Activated T-helper 1 cell treated with anti-CD3 and anti-CD28 coated beads, Interleukin-12 subunit alpha, Interleukin-12 subunit beta, Interleukin-2, Interleukin-4 antibody, amounts not matched to agents 30 ng/mL and 10 ng/mL and 1 ng/mL, durations not matched to agents 14 hours and 24 hours and 36 hours (primary cell): ENCODE data around the gene ECHS1. TPM values are rescaled to one million over a fixed set of nuclear protein-coding genes. Genes with fewer than 3 reads are reported as not detected.

Source experiments
- DNase-seq: peaks from one replicate; pipeline ENCODE4 v3.0.0; 2021; ENCODE audit warnings: low spot score
- H3K27ac Mint-ChIP-seq: one replicate; pipeline ENCODE4 v1.8.0; 2021; ENCODE audit warnings: mild to moderate bottlenecking, mixed read lengths
- H3K27me3 Mint-ChIP-seq: one replicate; pipeline ENCODE4 v1.8.0; 2022; ENCODE audit warnings: mild to moderate bottlenecking, moderate library complexity, mixed read lengths; ENCODE audit not compliant: insufficient read depth
- H3K36me3 Mint-ChIP-seq: one replicate; pipeline ENCODE4 v1.8.0; 2021; ENCODE audit warnings: low read depth, mixed read lengths
- H3K4me1 Mint-ChIP-seq: one replicate; pipeline ENCODE4 v1.8.0; 2021; ENCODE audit warnings: low read depth, mixed read lengths
- H3K4me3 Mint-ChIP-seq: one replicate; pipeline ENCODE4 v1.8.0; 2021; ENCODE audit warnings: mild to moderate bottlenecking, moderate library complexity, mixed read lengths
- H3K9me3 Mint-ChIP-seq: one replicate; pipeline ENCODE4 v1.8.0; 2021; ENCODE audit warnings: mixed read lengths
- intact Hi-C: fragments of 100-400 bp; cut with micrococcal nuclease; formaldehyde crosslinking; loops from one replicate; pipeline ENCODE4 v1.15.1; 2024
- total RNA-seq: library from RNA; stranded (reverse); gene quantifications from 2 replicates; pipeline ENCODE4 v1.2.3, GENCODE V29; 2022

ECHS1 gene
- total RNA-seq, 1 donor from 2014 or later = 69.6 TPM

DNA sequence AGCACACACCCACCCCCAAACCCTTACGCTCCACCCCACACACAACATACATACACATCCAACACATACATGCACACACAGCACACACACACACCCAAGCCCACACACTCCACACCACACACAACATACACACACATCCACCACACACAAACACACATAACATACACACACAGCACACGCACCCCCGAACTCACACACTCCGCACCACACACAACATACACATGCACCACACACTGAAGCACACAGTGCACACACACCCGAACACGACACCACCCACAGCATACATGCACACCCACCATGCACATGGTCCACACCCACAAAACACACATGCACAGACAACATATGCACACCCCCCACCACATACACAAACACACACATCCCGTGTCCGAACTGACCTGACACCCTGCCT is 24.0 kb downstream of the ECHS1 start:
- no peaks in the 10 kb centered on the region for H3K4me1 Mint-ChIP-seq
- H3K9me3 Mint-ChIP-seq = no peaks in the 10 kb centered on the region
- intact Hi-C loops = no loop called here
- no peaks in the 10 kb centered on the region for H3K36me3 Mint-ChIP-seq
- H3K27ac Mint-ChIP-seq = no peak overlapping the region
- peaks cover 10% of the 10 kb centered on the region for H3K27me3 Mint-ChIP-seq
- DNase-seq = no peak
- H3K4me3 Mint-ChIP-seq = no peak overlapping the region

DNA sequence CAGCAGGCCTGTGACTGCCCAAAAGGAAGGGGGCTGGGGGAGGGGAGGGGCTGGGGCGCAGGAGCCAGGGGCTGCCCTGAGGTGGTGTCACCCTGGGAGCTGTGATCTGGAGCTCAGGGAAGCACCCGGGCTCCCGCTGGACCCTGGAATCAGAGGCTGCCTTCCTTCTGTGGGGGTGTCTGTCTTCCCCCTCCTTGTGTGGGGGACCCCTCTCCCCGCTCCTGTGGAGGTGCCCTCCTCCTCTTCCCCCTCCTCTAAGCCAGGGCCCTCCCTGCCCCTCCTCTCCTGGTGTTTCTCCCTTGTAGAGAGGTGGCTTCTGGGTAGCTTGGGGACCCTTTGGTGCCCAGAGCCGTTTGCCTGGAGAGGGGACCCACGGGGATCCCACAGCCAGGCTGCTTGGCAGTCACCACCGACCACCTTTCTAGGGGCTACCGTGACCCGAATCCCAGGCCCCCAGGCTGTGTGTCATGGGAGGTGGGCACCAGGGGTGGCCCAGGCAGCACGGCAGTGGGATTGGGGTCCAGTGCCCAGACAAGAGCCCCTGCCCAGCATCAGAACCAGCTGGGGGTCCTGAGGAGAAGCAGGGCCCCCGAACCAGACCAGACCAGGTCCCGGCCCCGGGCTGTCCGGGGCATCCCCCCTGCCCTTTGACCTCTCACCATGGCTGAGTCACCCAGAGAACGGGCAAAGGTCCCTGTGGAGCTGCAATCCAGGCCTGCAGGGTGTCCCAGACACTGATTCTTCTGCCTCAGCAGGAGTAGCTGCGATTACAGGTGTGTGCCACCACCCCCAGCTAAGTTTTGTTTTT is 25.2 kb downstream of the ECHS1 start:
- peaks cover 12% of the 10 kb centered on the region for H3K27me3 Mint-ChIP-seq
- no peaks in the 10 kb centered on the region for H3K4me1 Mint-ChIP-seq
- intact Hi-C loops = no loop called here
- H3K9me3 Mint-ChIP-seq = no peaks in the 10 kb centered on the region
- H3K4me3 Mint-ChIP-seq = no peak overlapping the region
- DNase-seq = no peak
- no peak overlapping the region for H3K27ac Mint-ChIP-seq
- H3K36me3 Mint-ChIP-seq = no peaks in the 10 kb centered on the region

- no peak overlapping the region for H3K27ac Mint-ChIP-seq
- no peak for DNase-seq
- intact Hi-C loops = no loop called here
- no peak overlapping the region for H3K4me3 Mint-ChIP-seq
- H3K4me1 Mint-ChIP-seq = no peaks in the 10 kb centered on the region
- H3K9me3 Mint-ChIP-seq = no peaks in the 10 kb centered on the region
- H3K27me3 Mint-ChIP-seq = peaks cover 15% of the 10 kb centered on the region
- no peaks in the 10 kb centered on the region for H3K36me3 Mint-ChIP-seq
These were observed 26.7 kb downstream of the ECHS1 start for GRCh38 chr10:133346413-133346812.

GRCh38 chr10:133344236-133344635 is 28.9 kb downstream of the ECHS1 start:
- H3K4me1 Mint-ChIP-seq = no peaks in the 10 kb centered on the region

GRCh38 chr10:133343558-133343957 is 29.6 kb downstream of the ECHS1 start:
- no peaks in the 10 kb centered on the region for H3K4me1 Mint-ChIP-seq
- H3K27ac Mint-ChIP-seq = no peak overlapping the region
- no peaks in the 10 kb centered on the region for H3K36me3 Mint-ChIP-seq
- intact Hi-C loops = no loop called here
- H3K9me3 Mint-ChIP-seq = no peaks in the 10 kb centered on the region
- no peak for DNase-seq
- H3K27me3 Mint-ChIP-seq = peaks cover 15% of the 10 kb centered on the region
- no peak overlapping the region for H3K4me3 Mint-ChIP-seq

More at GRCh38 chr10:133344236-133344635, 28.9 kb downstream of the ECHS1 start:
- intact Hi-C loops = no loop called here
- H3K36me3 Mint-ChIP-seq = no peaks in the 10 kb centered on the region
- DNase-seq = no peak
- no peak overlapping the region for H3K27ac Mint-ChIP-seq
- peaks cover 15% of the 10 kb centered on the region for H3K27me3 Mint-ChIP-seq
- H3K9me3 Mint-ChIP-seq = no peaks in the 10 kb centered on the region
- no peak overlapping the region for H3K4me3 Mint-ChIP-seq

- no peak for DNase-seq
- H3K27ac Mint-ChIP-seq = no peak overlapping the region
- no peak overlapping the region for H3K4me3 Mint-ChIP-seq
- H3K9me3 Mint-ChIP-seq = no peaks in the 10 kb centered on the region
- no peaks in the 10 kb centered on the region for H3K4me1 Mint-ChIP-seq
- no peaks in the 10 kb centered on the region for H3K36me3 Mint-ChIP-seq
- intact Hi-C loops = no loop called here
- H3K27me3 Mint-ChIP-seq = peaks cover 15% of the 10 kb centered on the region
These were observed 30.2 kb downstream of the ECHS1 start for GRCh38 chr10:133342942-133343341.

- no peaks in the 10 kb centered on the region for H3K4me1 Mint-ChIP-seq
- no peak for DNase-seq
- intact Hi-C loops = no loop called here
- peaks cover 15% of the 10 kb centered on the region for H3K27me3 Mint-ChIP-seq
- H3K27ac Mint-ChIP-seq = no peak overlapping the region
- H3K9me3 Mint-ChIP-seq = no peaks in the 10 kb centered on the region
- H3K36me3 Mint-ChIP-seq = no peaks in the 10 kb centered on the region
- no peak overlapping the region for H3K4me3 Mint-ChIP-seq
These were observed 31.2 kb downstream of the ECHS1 start for GRCh38 chr10:133341983-133342382.

DNA sequence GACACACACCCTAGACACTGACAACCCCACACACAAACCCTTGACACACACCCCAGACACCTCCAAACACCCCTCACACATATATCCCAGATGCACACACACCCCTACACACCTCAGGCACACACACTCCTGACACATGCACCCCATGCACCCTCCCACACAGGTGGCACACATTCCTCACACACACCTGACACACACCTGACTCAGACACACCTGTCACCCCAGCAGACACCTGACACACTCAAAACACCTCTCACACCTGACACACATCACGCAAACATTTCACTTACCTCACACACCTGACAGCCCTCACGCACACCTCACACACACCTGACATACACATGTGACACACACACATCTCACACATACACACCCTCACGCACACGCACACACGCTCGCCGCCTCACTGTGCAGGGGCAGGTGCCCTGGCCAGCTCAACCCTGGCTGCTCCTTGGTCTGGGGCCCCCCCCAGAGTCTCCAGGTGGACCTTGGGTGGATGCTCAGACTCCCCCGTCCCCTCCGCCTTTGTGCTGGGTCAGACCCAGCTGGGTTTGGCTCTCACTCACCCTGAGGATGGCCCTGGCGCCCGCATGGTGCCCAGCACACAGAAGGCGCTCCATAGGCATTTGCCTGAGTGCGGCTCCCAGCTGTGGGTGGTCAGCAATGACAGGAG is 33.3 kb downstream of the ECHS1 start:
- no peaks in the 10 kb centered on the region for H3K36me3 Mint-ChIP-seq
- no peak for DNase-seq
- H3K4me3 Mint-ChIP-seq = no peak overlapping the region
- peaks cover 1% of the 10 kb centered on the region for H3K4me1 Mint-ChIP-seq
- H3K9me3 Mint-ChIP-seq = no peaks in the 10 kb centered on the region
- intact Hi-C loops = no loop called here
- H3K27ac Mint-ChIP-seq = no peak overlapping the region
- H3K27me3 Mint-ChIP-seq = peaks cover 10% of the 10 kb centered on the region

- intact Hi-C loops = no loop called here
- peaks cover 6% of the 10 kb centered on the region for H3K4me1 Mint-ChIP-seq
- H3K27me3 Mint-ChIP-seq = peaks cover 14% of the 10 kb centered on the region
These were observed 34.8 kb downstream of the ECHS1 start for GRCh38 chr10:133338080-133339071.

GRCh38 chr10:133337370-133337725 is 35.8 kb downstream of the ECHS1 start:
- peaks cover 23% of the 10 kb centered on the region for H3K27me3 Mint-ChIP-seq
- peaks cover 6% of the 10 kb centered on the region for H3K4me1 Mint-ChIP-seq
- no peaks in the 10 kb centered on the region for H3K36me3 Mint-ChIP-seq
- no peak overlapping the region for H3K27ac Mint-ChIP-seq
- H3K4me3 Mint-ChIP-seq = no peak overlapping the region
- intact Hi-C loops = no loop called here
- H3K9me3 Mint-ChIP-seq = no peaks in the 10 kb centered on the region
- no peak for DNase-seq

More at GRCh38 chr10:133338080-133339071, 34.8 kb downstream of the ECHS1 start:
- no peak overlapping the region for H3K4me3 Mint-ChIP-seq
- no peak for DNase-seq
- no peak overlapping the region for H3K27ac Mint-ChIP-seq
- H3K9me3 Mint-ChIP-seq = no peaks in the 10 kb centered on the region
- H3K36me3 Mint-ChIP-seq = no peaks in the 10 kb centered on the region

DNA sequence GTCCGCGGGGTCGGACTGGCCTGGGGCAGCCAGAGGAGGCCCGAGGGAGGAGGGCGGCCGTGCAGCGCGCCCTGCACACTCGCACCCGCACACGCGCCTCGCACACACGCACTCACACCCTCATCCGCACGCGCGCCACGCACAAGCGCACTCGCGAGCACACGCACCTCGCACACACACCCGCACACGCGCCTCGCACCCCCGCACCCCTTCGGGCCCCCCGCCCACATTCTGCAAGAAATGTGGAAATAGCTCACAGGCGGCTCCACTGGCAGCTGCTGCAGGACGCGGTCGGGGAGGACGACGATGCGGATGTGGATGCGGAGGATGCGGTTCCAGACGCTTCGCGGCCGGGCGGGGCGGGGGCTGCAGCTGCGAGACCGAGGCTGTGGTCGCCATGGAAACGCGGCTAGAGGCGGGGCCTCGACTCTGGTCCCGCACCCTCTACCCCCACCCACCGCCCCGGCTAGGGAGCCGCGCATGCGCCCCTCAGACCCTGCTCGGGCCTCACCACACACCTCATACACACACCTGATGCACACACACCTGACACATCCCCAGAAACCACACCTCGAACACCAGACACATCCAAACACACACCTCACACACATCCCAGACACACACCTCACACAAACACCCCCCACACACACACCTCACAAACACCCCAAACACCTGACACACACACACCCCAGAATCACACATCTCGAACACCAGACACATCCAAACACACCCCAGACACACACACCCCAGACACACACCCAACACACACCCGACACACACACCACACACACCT is 36.4 kb downstream of the ECHS1 start, which contains the start of gene CALY:
TSS of gene CALY (minus strand) at position 320 of the 793 bp plus-strand sequence. CDS start 7,907 bp downstream, outside the sequence.
- Mint-ChIP-seq H3K27ac (peak within 1 kb of the TSS; percentile 42), H3K4me3 (peak within 1 kb of the TSS; percentile 64), H3K4me1 (peaks cover 6% of the 10 kb centered on the region), H3K36me3 (no peaks in the 10 kb centered on the region), H3K27me3 (peaks cover 26% of the 10 kb centered on the region), H3K9me3 (no peaks in the 10 kb centered on the region)
- DNase-seq = peak; percentile 75
- intact Hi-C loops = no loop called here

- intact Hi-C loops = no loop called here
- Mint-ChIP-seq H3K27me3 (peaks cover 31% of the 10 kb centered on the region), H3K4me3 (no peak overlapping the region), H3K27ac (no peak overlapping the region), H3K36me3 (no peaks in the 10 kb centered on the region), H3K4me1 (peaks cover 6% of the 10 kb centered on the region), H3K9me3 (no peaks in the 10 kb centered on the region)
- DNase-seq = no peak
These were observed 37.0 kb downstream of the ECHS1 start for GRCh38 chr10:133336118-133336576.
